NB4 (cell line): ENCODE measurements around the gene CT55.
"Not testable (repeated sequence)": the region's sequence is repeated elsewhere in the genome, so short reads cannot be mapped to it uniquely, and the experiment has no call there.

Experiments
- DNase-seq: peaks from one replicate; pipeline ENCODE4 v3.0.0; 2010; ENCODE audit warnings: low read depth
- H3K4me3 ChIP-seq: one replicate; pipeline ENCODE4 v1.5.1; 2011; ENCODE audit warnings: mild to moderate bottlenecking, low read depth, low read length, moderate library complexity
- MAX ChIP-seq: IDR thresholded peaks from 2 replicates; pipeline ENCODE4 v1.6.1; 2011; ENCODE audit warnings: low read depth, low read length
- MYC ChIP-seq: IDR thresholded peaks from 2 replicates; pipeline ENCODE4 v1.6.1; 2011; ENCODE audit warnings: low read depth, low read length
- POLR2A ChIP-seq: IDR thresholded peaks from 2 replicates; pipeline ENCODE4 v1.6.1; 2011; ENCODE audit warnings: mild to moderate bottlenecking; ENCODE audit not compliant: insufficient read length; ENCODE audit errors: extremely low read depth
- TF ChIP-seq, protein P1 (sequence below): IDR thresholded peaks from one replicate; pipeline ENCODE4 v1.5.1; 2012; ENCODE audit warnings: low read depth, low read length

The CT55 gene, protein sequence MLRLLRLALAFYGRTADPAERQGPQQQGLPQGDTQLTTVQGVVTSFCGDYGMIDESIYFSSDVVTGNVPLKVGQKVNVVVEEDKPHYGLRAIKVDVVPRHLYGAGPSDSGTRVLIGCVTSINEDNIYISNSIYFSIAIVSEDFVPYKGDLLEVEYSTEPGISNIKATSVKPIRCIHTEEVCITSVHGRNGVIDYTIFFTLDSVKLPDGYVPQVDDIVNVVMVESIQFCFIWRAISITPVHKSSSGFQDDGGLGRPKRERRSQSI

DNA sequence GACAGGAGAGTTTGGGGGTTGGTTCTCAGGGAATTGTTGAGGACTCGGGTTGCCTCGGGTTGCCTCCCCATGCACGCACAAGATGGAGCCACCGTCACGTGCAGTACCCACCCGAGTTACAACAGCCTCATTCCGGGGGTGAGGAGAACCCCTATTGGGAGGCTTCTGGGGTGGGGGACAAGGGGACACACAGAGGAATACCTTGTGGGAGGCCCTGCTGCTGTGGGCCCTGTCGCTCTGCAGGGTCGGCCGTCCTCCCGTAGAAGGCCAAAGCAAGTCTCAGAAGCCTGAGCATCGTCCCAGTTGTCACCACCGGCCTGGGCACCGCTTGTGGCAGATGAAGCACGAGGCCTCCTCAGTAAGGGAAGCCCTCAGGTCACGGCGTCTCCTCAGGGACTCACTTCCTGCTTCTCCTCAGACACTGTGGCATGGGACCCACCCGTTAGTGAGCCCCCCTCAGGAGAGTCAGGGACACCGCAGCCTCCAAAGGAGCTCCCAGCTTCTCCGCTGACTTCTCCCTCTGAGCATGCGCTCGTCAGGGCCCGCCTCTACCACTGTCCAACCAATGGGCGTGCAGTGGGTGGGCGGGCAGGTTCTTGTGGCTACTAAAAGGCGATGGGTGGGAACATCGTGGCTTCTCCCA, at the start of gene CT55:
TSS of gene CT55 (minus strand) at position 522 of the 643 bp plus-strand sequence. CDS start at position 295, 227 bp downstream.
- H3K4me3 ChIP-seq, result no peak within 1 kb of the TSS
- TF ChIP-seq MYC (no peak), MAX (no peak), POLR2A (no peak)
- TF ChIP-seq, protein P1, sequence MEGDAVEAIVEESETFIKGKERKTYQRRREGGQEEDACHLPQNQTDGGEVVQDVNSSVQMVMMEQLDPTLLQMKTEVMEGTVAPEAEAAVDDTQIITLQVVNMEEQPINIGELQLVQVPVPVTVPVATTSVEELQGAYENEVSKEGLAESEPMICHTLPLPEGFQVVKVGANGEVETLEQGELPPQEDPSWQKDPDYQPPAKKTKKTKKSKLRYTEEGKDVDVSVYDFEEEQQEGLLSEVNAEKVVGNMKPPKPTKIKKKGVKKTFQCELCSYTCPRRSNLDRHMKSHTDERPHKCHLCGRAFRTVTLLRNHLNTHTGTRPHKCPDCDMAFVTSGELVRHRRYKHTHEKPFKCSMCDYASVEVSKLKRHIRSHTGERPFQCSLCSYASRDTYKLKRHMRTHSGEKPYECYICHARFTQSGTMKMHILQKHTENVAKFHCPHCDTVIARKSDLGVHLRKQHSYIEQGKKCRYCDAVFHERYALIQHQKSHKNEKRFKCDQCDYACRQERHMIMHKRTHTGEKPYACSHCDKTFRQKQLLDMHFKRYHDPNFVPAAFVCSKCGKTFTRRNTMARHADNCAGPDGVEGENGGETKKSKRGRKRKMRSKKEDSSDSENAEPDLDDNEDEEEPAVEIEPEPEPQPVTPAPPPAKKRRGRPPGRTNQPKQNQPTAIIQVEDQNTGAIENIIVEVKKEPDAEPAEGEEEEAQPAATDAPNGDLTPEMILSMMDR, result no peak
- peak; percentile 4 for DNase-seq

GRCh38 chrX:135213200-135213844, 42.1 kb upstream of the CT55 start:
- no peak for DNase-seq
- no peak overlapping the region for H3K4me3 ChIP-seq
- TF ChIP-seq MAX, result no peak

- peak; percentile 5 for DNase-seq
Observed at GRCh38 chrX:135206427-135206826, 35.2 kb upstream of the CT55 start.

GRCh38 chrX:135200297-135200696, 29.1 kb upstream of the CT55 start:
- no peak overlapping the region for H3K4me3 ChIP-seq
- no peak for TF ChIP-seq MAX
- peak; percentile 7 for DNase-seq

More at GRCh38 chrX:135206427-135206826, 35.2 kb upstream of the CT55 start:
- not testable (repeated sequence) for H3K4me3 ChIP-seq
- TF ChIP-seq, protein P1, result peak; percentile 27

GRCh38 chrX:135194684-135195083, 23.5 kb upstream of the CT55 start:
- TF ChIP-seq MYC (no peak), MAX (no peak), POLR2A (no peak)
- TF ChIP-seq, protein P1, result no peak
- no peak overlapping the region for H3K4me3 ChIP-seq
- peak; percentile 1 for DNase-seq

DNA sequence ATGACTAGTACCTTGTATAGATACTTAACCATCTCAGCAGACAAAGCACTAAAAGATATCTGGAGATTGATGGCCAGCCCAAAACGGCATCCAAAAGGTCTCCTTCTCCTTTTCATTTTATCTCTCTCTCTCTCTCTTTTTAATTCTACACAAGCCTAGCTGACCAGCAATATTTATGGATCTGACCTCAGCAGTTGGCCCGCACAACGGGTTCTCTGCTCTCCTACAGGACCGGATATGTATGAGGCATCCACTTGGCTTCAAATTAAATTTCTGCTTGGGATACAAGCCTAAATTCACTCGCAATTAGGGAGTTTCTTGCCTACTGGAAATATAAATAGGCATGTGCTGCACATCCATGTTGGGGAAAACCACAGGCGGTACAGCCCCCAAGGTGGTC, 22.5 kb upstream of the CT55 start:
- TF ChIP-seq MAX (no peak), POLR2A (no peak), MYC (no peak)
- TF ChIP-seq, protein P1, result no peak
- no peak overlapping the region for H3K4me3 ChIP-seq
- no peak for DNase-seq
